ENCODE results near the gene ADAMTS16.

DNA sequence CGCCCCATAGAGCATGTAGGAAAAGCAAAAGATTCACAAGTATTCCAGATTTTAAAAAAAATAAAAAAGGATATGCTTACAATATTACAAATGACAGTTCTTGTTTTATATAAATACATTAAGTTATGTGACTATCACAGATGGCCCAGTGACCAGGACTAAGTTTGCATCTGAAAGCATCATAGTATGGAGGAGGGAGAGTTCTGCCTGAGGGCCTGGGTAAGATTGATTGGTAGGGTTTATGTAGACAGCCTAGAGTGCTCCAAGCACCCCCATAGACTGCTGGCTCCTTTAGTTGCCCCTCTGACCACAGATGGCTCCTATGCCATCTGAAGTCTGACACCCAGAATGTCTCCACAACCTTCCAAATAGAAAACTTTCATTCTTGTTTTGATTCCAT lies 48.0 kb upstream of the ADAMTS16 start:
- TF ChIP-seq POLR2A (IDR thresholded peaks at IDR 0.05) = no peak
- no peak for TF ChIP-seq CTCF (IDR thresholded peaks at IDR 0.05 in 4 of 5, conservative IDR thresholded peaks at IDR 0.05 in 1 of 5)
